DOHH2 (cell line): ENCODE results near the gene HK2.
"Not testable (repeated sequence)": the region's sequence is repeated elsewhere in the genome, so short reads cannot be mapped to it uniquely, and the experiment has no call there.

Source experiments
- H3F3A ChIP-seq: fragments of 200-600 bp; sonication (generic), shearing (Covaris generic); 2 replicates; pipeline ENCODE4 v1.6.0; 2016; ENCODE audit warnings: antibody characterized with exemption, mild to moderate bottlenecking; ENCODE audit not compliant: control insufficient read depth, insufficient read depth
- H3K27ac ChIP-seq: fragments of 200-600 bp; sonication (generic); 2 replicates; pipeline ENCODE4 v1.5.1; 2014; ENCODE audit warnings: low read depth, mild to moderate bottlenecking, low read length, moderate library complexity
- H3K27me3 ChIP-seq: fragments of 200-600 bp; sonication (generic); 2 replicates; pipeline ENCODE4 v1.6.1; 2014; ENCODE audit warnings: mild to moderate bottlenecking, low read length, mixed read lengths; ENCODE audit not compliant: control insufficient read depth
- H3K36me3 ChIP-seq: fragments of 200-600 bp; sonication (generic); 2 replicates; pipeline ENCODE4 v1.6.1; 2014; ENCODE audit warnings: mild to moderate bottlenecking, low read length, moderate library complexity, mixed read lengths; ENCODE audit not compliant: control insufficient read depth
- H3K4me1 ChIP-seq: fragments of 200-600 bp; sonication (generic); 2 replicates; pipeline ENCODE4 v1.6.1; 2014; ENCODE audit warnings: mild to moderate bottlenecking, low read length, mixed read lengths; ENCODE audit not compliant: control insufficient read depth
- H3K4me2 ChIP-seq: fragments of 200-600 bp; sonication (generic); 2 replicates; pipeline ENCODE4 v1.6.0; 2014; ENCODE audit warnings: mild to moderate bottlenecking, low read length, moderate library complexity
- H3K4me3 ChIP-seq: fragments of 200-600 bp; sonication (generic); 2 replicates; pipeline ENCODE4 v1.5.1; 2014; ENCODE audit warnings: mild to moderate bottlenecking, low read length, mixed read lengths
- H3K79me2 ChIP-seq: fragments of 200-600 bp; sonication (generic); 2 replicates; pipeline ENCODE4 v1.6.1; 2014; ENCODE audit warnings: mild to moderate bottlenecking, low read length, mixed read lengths; ENCODE audit not compliant: control insufficient read depth
- H3K9me2 ChIP-seq: fragments of 200-600 bp; sonication (generic); replicated peaks from 2 replicates; pipeline ENCODE4 v1.6.1; 2014; ENCODE audit warnings: mild to moderate bottlenecking, low read length, mixed read lengths; ENCODE audit not compliant: control insufficient read depth
- H3K9me3 ChIP-seq: fragments of 200-600 bp; sonication (generic); 2 replicates; pipeline ENCODE4 v1.6.1; 2014; ENCODE audit warnings: antibody characterized with exemption, low read length, mixed read lengths; ENCODE audit not compliant: control insufficient read depth, insufficient read depth
- H4K20me1 ChIP-seq: fragments of 200-600 bp; sonication (generic); 2 replicates; pipeline ENCODE4 v1.6.0; 2014; ENCODE audit warnings: low read depth, mild to moderate bottlenecking, antibody characterized with exemption, low read length, moderate library complexity; ENCODE audit not compliant: control insufficient read depth, insufficient read depth
- EZH2phosphoT487 ChIP-seq: fragments of 200-600 bp; sonication (generic); IDR thresholded peaks from 2 replicates; pipeline ENCODE4 v1.6.1; 2017; ENCODE audit warnings: borderline replicate concordance, mild to moderate bottlenecking, antibody characterized with exemption, low read length, moderate library complexity, mixed read lengths
- TF ChIP-seq, protein P1 (sequence below): fragments of 200-600 bp; sonication (generic); IDR thresholded peaks from one replicate; pipeline ENCODE4 v1.5.1; 2014; ENCODE audit warnings: antibody characterized with exemption, mild to moderate bottlenecking, low read depth, low read length; ENCODE audit not compliant: poor library complexity, severe bottlenecking

Gene HK2

DNA sequence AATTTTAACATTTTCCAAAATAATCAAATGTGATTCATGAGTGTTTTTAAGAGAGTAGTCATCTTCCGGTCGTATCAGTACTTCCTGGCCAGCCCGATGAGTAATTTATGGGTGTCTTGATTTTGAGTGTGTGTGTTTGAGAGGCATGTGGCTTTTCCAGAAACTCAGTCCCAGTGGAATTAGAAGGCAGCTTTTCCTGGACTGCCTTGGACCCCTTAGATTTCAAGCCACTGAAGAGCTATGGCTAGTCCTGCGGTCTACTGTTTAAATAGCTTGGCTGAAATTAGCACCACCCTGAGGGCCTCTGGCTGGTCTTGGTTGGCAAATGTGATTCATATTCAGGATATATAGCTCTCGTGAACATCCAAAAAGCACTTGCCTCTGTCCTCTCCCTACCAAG, 59.4 kb downstream of the HK2 start:
- Histone ChIP-seq H3K36me3 (peaks cover 54% of the 10 kb centered on the region), H3K27ac (no peak overlapping the region)

DNA sequence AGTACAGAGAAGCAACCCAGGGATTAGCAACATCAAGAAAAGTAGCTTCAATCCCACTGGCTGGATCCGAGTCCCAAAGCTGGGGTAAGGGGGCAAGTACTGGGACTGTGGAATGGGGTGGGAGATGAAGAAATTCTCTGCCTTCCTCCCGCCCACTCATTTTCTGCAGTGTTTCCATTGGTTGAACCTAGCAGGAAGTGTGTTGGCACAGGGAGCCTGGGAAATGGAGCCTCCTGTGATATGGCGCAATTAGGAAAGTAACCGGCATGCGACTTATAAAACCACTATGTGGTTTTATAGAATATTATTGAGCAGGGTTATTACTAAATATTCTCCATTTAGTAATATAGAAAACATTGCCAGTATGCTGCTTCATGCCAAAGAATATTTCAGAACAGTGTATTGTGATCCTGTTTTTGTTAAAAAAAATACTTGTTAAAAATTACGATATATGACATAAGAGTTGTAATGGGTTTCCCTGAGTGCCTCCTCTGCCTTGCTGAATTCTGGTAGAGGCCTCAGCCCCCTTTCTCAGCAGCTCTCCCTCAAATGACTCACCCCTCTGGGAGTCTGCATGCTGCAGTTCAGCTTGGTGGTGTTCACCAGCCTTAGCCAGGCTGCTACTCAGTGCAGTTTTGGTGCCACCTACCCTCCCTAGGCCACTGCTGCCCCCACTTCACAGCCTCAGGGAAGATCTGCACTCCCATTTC, 60.5 kb downstream of the HK2 start:
- no peaks in the 10 kb centered on the region for H4K20me1 ChIP-seq
- no peak overlapping the region for H3K27ac ChIP-seq
- no peak for TF ChIP-seq EZH2phosphoT487
- TF ChIP-seq, protein P1, sequence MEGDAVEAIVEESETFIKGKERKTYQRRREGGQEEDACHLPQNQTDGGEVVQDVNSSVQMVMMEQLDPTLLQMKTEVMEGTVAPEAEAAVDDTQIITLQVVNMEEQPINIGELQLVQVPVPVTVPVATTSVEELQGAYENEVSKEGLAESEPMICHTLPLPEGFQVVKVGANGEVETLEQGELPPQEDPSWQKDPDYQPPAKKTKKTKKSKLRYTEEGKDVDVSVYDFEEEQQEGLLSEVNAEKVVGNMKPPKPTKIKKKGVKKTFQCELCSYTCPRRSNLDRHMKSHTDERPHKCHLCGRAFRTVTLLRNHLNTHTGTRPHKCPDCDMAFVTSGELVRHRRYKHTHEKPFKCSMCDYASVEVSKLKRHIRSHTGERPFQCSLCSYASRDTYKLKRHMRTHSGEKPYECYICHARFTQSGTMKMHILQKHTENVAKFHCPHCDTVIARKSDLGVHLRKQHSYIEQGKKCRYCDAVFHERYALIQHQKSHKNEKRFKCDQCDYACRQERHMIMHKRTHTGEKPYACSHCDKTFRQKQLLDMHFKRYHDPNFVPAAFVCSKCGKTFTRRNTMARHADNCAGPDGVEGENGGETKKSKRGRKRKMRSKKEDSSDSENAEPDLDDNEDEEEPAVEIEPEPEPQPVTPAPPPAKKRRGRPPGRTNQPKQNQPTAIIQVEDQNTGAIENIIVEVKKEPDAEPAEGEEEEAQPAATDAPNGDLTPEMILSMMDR = no peak
- no peaks in the 10 kb centered on the region for H3K27me3 ChIP-seq
- no peaks in the 10 kb centered on the region for H3F3A ChIP-seq
- no peaks in the 10 kb centered on the region for H3K9me3 ChIP-seq
- H3K36me3 ChIP-seq = peaks cover 43% of the 10 kb centered on the region
- no peak overlapping the region for H3K4me2 ChIP-seq
- H3K9me2 ChIP-seq = no peaks in the 10 kb centered on the region
- H3K4me1 ChIP-seq = no peaks in the 10 kb centered on the region
- H3K4me3 ChIP-seq = no peak overlapping the region
- no peaks in the 10 kb centered on the region for H3K79me2 ChIP-seq

More for the DNA sequence above, 59.4 kb downstream of the HK2 start:
- no peaks in the 10 kb centered on the region for H4K20me1 ChIP-seq
- H3K9me3 ChIP-seq = no peaks in the 10 kb centered on the region
- H3K4me2 ChIP-seq = no peak overlapping the region
- H3K4me1 ChIP-seq = no peaks in the 10 kb centered on the region
- H3F3A ChIP-seq = no peaks in the 10 kb centered on the region
- no peaks in the 10 kb centered on the region for H3K27me3 ChIP-seq
- TF ChIP-seq, protein P1 = no peak
- no peak for TF ChIP-seq EZH2phosphoT487
- H3K79me2 ChIP-seq = no peaks in the 10 kb centered on the region
- H3K4me3 ChIP-seq = no peak overlapping the region
- H3K9me2 ChIP-seq = no peaks in the 10 kb centered on the region

DNA sequence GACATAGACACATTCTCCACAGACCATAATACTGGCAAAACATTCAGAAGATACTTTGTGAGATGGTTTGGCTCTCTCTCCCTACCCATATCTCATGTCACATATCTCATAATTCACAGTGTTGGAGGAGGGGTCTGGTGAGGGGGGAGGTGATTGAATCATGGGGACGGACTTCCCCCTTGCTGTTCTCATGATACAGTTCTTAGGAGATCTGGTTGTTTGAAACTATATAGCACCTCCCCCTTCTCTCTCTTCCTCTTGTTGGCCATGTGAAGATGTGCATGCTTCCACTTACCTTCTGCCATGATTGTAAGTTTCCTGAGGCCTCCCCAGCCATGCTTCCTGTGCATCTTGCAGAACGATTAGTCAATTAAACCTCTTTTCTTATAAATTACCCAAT, 61.1 kb downstream of the HK2 start:
- Histone ChIP-seq H3K27me3 (no peaks in the 10 kb centered on the region), H3K27ac (no peak overlapping the region), H3F3A (no peaks in the 10 kb centered on the region), H3K36me3 (peaks cover 37% of the 10 kb centered on the region), H3K4me3 (no peak overlapping the region), H3K9me3 (no peaks in the 10 kb centered on the region), H3K4me1 (no peaks in the 10 kb centered on the region), H3K4me2 (no peak overlapping the region), H3K9me2 (no peaks in the 10 kb centered on the region), H4K20me1 (no peaks in the 10 kb centered on the region), H3K79me2 (no peaks in the 10 kb centered on the region)
- TF ChIP-seq, protein P1 = no peak
- TF ChIP-seq EZH2phosphoT487 = no peak

DNA sequence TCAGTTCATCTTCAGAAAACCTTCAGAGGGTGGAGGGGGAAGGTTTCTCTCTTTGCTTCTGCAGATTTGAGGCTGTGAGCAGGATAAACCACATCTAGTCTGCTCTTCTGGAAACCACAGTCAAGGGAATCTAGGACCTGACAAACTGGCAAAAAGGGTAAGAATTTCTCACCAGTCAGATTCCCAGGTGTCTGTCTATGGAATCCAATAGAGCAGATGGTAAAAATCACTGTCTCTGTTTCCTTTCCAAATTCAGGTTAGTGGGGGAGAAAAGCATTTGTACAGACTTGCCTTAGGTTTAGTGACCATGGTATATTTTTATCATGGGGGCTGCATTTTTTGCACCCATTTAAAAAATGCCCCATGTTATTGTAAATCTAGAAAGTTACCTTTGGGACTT, 62.3 kb downstream of the HK2 start:
- TF ChIP-seq, protein P1 = no peak
- TF ChIP-seq EZH2phosphoT487 = no peak
- no peaks in the 10 kb centered on the region for H4K20me1 ChIP-seq
- no peak overlapping the region for H3K4me3 ChIP-seq
- peaks cover 25% of the 10 kb centered on the region for H3K36me3 ChIP-seq
- H3K27me3 ChIP-seq = no peaks in the 10 kb centered on the region
- H3K4me1 ChIP-seq = no peaks in the 10 kb centered on the region
- H3F3A ChIP-seq = no peaks in the 10 kb centered on the region
- H3K9me3 ChIP-seq = no peaks in the 10 kb centered on the region
- no peaks in the 10 kb centered on the region for H3K79me2 ChIP-seq
- H3K4me2 ChIP-seq = no peak overlapping the region
- no peak overlapping the region for H3K27ac ChIP-seq
- no peaks in the 10 kb centered on the region for H3K9me2 ChIP-seq

DNA sequence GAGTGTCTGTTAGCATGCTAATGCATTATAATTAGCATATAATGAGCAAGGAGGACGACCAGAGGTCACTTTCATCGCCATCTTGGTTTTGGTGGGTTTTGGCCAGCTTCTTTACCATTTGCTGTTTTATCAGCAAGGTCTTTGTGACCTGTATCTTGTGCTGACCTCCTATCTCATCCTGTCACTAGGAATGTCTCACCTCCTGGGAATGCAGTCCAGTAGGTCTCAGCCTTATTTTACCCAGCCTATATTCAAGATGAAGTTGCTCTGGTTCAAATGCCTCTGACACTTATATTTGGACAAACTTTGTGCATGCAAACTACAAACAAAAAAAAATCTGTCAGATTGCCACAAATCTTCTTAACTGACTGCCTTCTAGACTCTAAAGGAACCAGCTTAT, 66.3 kb downstream of the HK2 start:
- H3K4me3 ChIP-seq, H3K79me2 ChIP-seq, H3K27me3 ChIP-seq, H3F3A ChIP-seq, H3K4me1 ChIP-seq, H3K9me2 ChIP-seq, H3K27ac ChIP-seq, H3K9me3 ChIP-seq, H3K4me2 ChIP-seq, H4K20me1 ChIP-seq, H3K36me3 ChIP-seq: not testable (repeated sequence)
